Measurements from ENCODE around the gene RGS14.

DNA sequence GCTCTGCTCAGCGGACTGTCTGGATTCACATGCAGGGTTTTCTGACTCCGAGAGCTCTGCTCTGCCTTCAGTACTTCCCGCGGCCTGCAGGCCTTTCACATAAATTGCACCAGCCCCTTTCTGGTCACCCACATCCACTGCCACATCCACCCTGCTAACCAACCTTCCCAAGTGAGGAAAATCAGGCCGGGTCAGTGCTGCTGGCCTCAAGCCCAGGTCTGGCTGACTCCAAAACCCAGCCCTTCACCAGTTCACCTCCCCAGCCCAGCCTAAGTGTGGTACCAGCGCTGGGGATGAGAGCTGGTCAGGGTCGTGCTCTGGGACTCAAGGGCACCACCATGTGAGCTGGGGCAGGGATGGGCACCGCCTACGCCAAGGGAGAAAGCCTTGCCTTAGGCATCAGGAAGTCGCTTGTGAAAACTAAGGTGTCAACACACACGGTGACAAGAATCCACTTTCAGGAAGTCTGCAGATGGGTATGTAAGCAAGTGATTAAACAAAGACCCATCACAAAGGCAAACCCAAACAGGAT, 18.6 kb upstream of the RGS14 start:
- TF ChIP-seq, protein P1, sequence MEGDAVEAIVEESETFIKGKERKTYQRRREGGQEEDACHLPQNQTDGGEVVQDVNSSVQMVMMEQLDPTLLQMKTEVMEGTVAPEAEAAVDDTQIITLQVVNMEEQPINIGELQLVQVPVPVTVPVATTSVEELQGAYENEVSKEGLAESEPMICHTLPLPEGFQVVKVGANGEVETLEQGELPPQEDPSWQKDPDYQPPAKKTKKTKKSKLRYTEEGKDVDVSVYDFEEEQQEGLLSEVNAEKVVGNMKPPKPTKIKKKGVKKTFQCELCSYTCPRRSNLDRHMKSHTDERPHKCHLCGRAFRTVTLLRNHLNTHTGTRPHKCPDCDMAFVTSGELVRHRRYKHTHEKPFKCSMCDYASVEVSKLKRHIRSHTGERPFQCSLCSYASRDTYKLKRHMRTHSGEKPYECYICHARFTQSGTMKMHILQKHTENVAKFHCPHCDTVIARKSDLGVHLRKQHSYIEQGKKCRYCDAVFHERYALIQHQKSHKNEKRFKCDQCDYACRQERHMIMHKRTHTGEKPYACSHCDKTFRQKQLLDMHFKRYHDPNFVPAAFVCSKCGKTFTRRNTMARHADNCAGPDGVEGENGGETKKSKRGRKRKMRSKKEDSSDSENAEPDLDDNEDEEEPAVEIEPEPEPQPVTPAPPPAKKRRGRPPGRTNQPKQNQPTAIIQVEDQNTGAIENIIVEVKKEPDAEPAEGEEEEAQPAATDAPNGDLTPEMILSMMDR (IDR thresholded peaks at IDR 0.05): no peak
- TF ChIP-seq EP300 (IDR thresholded peaks at IDR 0.05) (no peak), POLR2A (IDR thresholded peaks at IDR 0.05) (no peak)

Measured in tibial nerve (tissue), 4 donors.